Thymus (tissue), 11 donors: Measurements from ENCODE around the gene ITPK1. TPM values are rescaled to one million over a fixed set of nuclear protein-coding genes. Genes with fewer than 3 reads are reported as not detected.

ENCODE experiments used
- DNase-seq, 9 donors: peaks; one replicate each; pipeline ENCODE4 v3.0.0-alpha.2; 2013; ENCODE audit warnings: low spot score in 9 of 9, low read depth in 6 of 9, missing footprints in 1 of 9
- H3K27ac ChIP-seq, 2 donors: one replicate each; pipeline ENCODE4 v1.5.1; 2013; ENCODE audit warnings: control low read depth in 1 of 2, low read depth in 1 of 2, low read length in 1 of 2, mild to moderate bottlenecking in 1 of 2, moderate library complexity in 1 of 2
- H3K27me3 ChIP-seq, 2 donors: one replicate each; pipeline ENCODE4 v1.5.1; 2013; ENCODE audit warnings: low read length in 1 of 2; ENCODE audit not compliant: control insufficient read depth in 2 of 2, insufficient read depth in 1 of 2
- H3K36me3 ChIP-seq, 2 donors: one replicate each; pipeline ENCODE4 v1.5.1; 2013; ENCODE audit warnings: low read length in 1 of 2, mild to moderate bottlenecking in 1 of 2, moderate library complexity in 1 of 2; ENCODE audit not compliant: control insufficient read depth in 2 of 2, insufficient read depth in 2 of 2
- H3K4me1 ChIP-seq, 2 donors: one replicate each; pipeline ENCODE4 v1.5.1; 2013; ENCODE audit warnings: low read length in 2 of 2; ENCODE audit not compliant: control insufficient read depth in 2 of 2, insufficient read depth in 2 of 2
- H3K4me3 ChIP-seq, 2 donors: one replicate each; pipeline ENCODE4 v1.5.1; 2013; ENCODE audit warnings: low read length in 2 of 2, control low read depth in 1 of 2, mild to moderate bottlenecking in 1 of 2
- H3K9me3 ChIP-seq, 2 donors: one replicate each; pipeline ENCODE4 v1.5.1; 2013; ENCODE audit warnings: low read length in 1 of 2, mild to moderate bottlenecking in 1 of 2; ENCODE audit not compliant: control insufficient read depth in 2 of 2, insufficient read depth in 1 of 2
- WGBS: extraction: QIAGEN DNeasy Blood & Tissue Kit; methylation state at CpG from one replicate; pipeline ENCODE4 v1.1.7; 2013; 5-methylcytosine and 5-hydroxymethylcytosine counted together
- polyA plus RNA-seq: library from polyadenylated mRNA; stranded (reverse); fragments of 200-250 nt; gene quantifications from one replicate; pipeline ENCODE4 v1.2.3, GENCODE V29; 2013
- total RNA-seq: library from RNA; stranded (reverse); fragments of 120-200 nt; gene quantifications from one replicate; pipeline ENCODE4 v1.2.4, GENCODE V29; 2013
- donor health status: healthy.

The ITPK1 gene
- total and polyA plus RNA-seq, 2 donors: 9.5 to 20.9 TPM

DNA sequence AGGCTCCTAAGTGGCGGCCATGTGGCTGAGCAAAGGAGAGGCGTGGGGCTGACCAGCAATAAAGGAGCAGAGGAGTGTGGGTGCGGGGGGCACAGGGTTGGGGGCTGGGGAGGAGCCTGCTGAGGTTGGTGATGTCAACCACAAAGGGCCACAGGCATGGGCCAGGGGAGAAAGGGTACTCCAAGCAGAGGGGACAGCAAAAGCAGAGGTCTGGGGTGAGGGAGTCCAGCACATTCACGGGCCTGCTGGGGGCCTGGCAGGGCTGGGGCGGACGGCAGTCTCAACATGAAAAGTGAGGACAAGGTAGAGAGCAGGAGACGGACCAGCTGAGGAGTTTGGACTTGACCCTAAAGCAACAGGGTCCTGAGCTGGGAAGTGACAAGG, 111.0 kb downstream of the ITPK1 start:
- H3K27ac ChIP-seq: no peak overlapping the region
- no peak for DNase-seq
- WGBS: 91% methylated on average over 7 of the region's 7 CpGs

GRCh38 chr14:93003945-93004698, 111.6 kb downstream of the ITPK1 start:
- no peaks in the 10 kb centered on the region for H3K27me3 ChIP-seq
- H3K4me3 ChIP-seq: no peak overlapping the region
- DNase-seq: no peak
- no peaks in the 10 kb centered on the region for H3K9me3 ChIP-seq
- 97% methylated on average over 18 of the region's 18 CpGs for WGBS
- peaks cover 0 to 11% of the 10 kb centered on the region in 2 donors for H3K4me1 ChIP-seq
- H3K36me3 ChIP-seq: peaks cover 0 to 4% of the 10 kb centered on the region in 2 donors
- H3K27ac ChIP-seq: no peak overlapping the region

More for the DNA sequence above, 111.0 kb downstream of the ITPK1 start:
- Histone ChIP-seq H3K9me3 (no peaks in the 10 kb centered on the region), H3K36me3 (peaks cover 0 to 4% of the 10 kb centered on the region in 2 donors), H3K4me1 (peaks cover 0 to 11% of the 10 kb centered on the region in 2 donors), H3K27me3 (no peaks in the 10 kb centered on the region), H3K4me3 (no peak overlapping the region)

GRCh38 chr14:93002851-93003298, 112.8 kb downstream of the ITPK1 start:
- Histone ChIP-seq H3K27me3 (no peaks in the 10 kb centered on the region), H3K4me3 (no peak overlapping the region), H3K4me1 (peaks cover 0 to 11% of the 10 kb centered on the region in 2 donors), H3K36me3 (no peaks in the 10 kb centered on the region), H3K27ac (no peak overlapping the region), H3K9me3 (no peaks in the 10 kb centered on the region)
- 92% methylated on average over 5 of the region's 5 CpGs for WGBS
- no peak for DNase-seq

DNA sequence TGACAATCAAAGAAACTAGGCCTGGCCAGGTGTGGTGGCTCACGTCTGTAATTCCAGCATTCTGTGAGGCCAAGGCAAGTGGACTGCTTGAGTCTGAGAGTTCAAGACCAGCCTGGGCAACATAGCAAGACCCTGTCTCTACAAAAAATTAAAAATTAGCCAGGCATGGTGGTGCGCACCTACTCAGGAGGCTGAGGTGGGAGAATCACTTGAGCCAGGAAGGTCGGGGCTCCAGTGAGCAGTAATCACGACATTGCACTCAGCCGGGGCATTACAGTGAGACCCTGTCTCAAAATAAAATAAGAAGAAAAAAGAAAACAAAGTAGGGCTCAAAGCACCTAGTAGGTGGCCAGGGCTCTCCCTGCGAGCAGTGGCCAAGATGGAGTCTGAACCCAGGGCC, 113.7 kb downstream of the ITPK1 start:
- no peaks in the 10 kb centered on the region for H3K36me3 ChIP-seq
- peaks cover 0 to 11% of the 10 kb centered on the region in 2 donors for H3K4me1 ChIP-seq
- DNase-seq: no peak
- WGBS: 97% methylated on average over 6 of the region's 6 CpGs
- no peak overlapping the region for H3K4me3 ChIP-seq
- no peak overlapping the region for H3K27ac ChIP-seq
- no peaks in the 10 kb centered on the region for H3K27me3 ChIP-seq
- H3K9me3 ChIP-seq: no peaks in the 10 kb centered on the region

DNA sequence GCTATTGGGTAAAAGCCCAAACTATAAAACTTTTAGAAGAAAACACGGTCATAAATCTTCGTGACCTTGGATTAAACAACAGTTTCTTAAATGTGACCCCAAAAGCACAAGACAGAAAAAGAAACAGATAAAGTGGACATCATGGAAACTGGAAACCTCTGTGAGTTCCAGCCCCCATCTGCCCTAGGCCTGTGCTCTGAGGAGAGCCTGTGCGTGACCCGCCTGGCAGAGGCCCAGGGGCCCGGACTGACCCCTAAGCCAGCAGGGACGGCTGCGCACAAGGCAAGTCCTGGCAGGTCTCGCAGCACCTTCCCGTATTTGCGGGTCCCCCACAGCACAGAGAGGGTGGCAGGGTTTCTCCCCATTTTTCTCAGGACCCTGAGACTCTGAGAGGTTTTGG, 116.8 kb downstream of the ITPK1 start:
- 97% methylated on average over 10 of the region's 10 CpGs for WGBS
- H3K4me1 ChIP-seq: peaks cover 0 to 11% of the 10 kb centered on the region in 2 donors
- peaks cover 0 to 3% of the 10 kb centered on the region in 2 donors for H3K36me3 ChIP-seq
- H3K27me3 ChIP-seq: no peaks in the 10 kb centered on the region
- H3K4me3 ChIP-seq: no peak overlapping the region
- H3K9me3 ChIP-seq: no peaks in the 10 kb centered on the region
- no peak overlapping the region for H3K27ac ChIP-seq
- no peak for DNase-seq

- H3K36me3 ChIP-seq: peaks cover 0 to 8% of the 10 kb centered on the region in 2 donors
- no peak for DNase-seq
- H3K9me3 ChIP-seq: no peaks in the 10 kb centered on the region
- 95% methylated on average over 14 of the region's 14 CpGs for WGBS
- no peaks in the 10 kb centered on the region for H3K4me1 ChIP-seq
- no peak overlapping the region for H3K4me3 ChIP-seq
- no peak overlapping the region for H3K27ac ChIP-seq
- H3K27me3 ChIP-seq: no peaks in the 10 kb centered on the region
Measured at GRCh38 chr14:92997343-92998061, 118.2 kb downstream of the ITPK1 start.

- Histone ChIP-seq H3K9me3 (no peaks in the 10 kb centered on the region), H3K36me3 (peaks cover 0 to 12% of the 10 kb centered on the region in 2 donors), H3K4me1 (no peaks in the 10 kb centered on the region), H3K27me3 (no peaks in the 10 kb centered on the region), H3K4me3 (no peak overlapping the region), H3K27ac (no peak overlapping the region)
- DNase-seq: no peak
- WGBS: 96% methylated on average over 9 of the region's 9 CpGs
Measured at GRCh38 chr14:92995620-92996019, 120.1 kb downstream of the ITPK1 start.

- H3K4me3 ChIP-seq: no peak overlapping the region
- H3K36me3 ChIP-seq: peaks cover 0 to 12% of the 10 kb centered on the region in 2 donors
- no peaks in the 10 kb centered on the region for H3K27me3 ChIP-seq
- no peaks in the 10 kb centered on the region for H3K9me3 ChIP-seq
- WGBS: 97% methylated on average over 11 of the region's 11 CpGs
- H3K27ac ChIP-seq: no peak overlapping the region
- no peak for DNase-seq
- no peaks in the 10 kb centered on the region for H3K4me1 ChIP-seq
Measured at GRCh38 chr14:92994942-92995341, 120.8 kb downstream of the ITPK1 start.

- H3K9me3 ChIP-seq: no peaks in the 10 kb centered on the region
- DNase-seq: no peak
- H3K27ac ChIP-seq: no peak overlapping the region
Measured at GRCh38 chr14:92994131-92994676, 121.5 kb downstream of the ITPK1 start.

More at GRCh38 chr14:92994131-92994676, 121.5 kb downstream of the ITPK1 start:
- 98% methylated on average over 12 of the region's 12 CpGs for WGBS
- Histone ChIP-seq H3K27me3 (no peaks in the 10 kb centered on the region), H3K36me3 (peaks cover 0 to 12% of the 10 kb centered on the region in 2 donors), H3K4me3 (no peak overlapping the region), H3K4me1 (no peaks in the 10 kb centered on the region)
